Measurements from ENCODE around the gene MAN2B2.
"Not testable (repeated sequence)": the region's sequence is repeated elsewhere in the genome, so short reads cannot be mapped to it uniquely, and the experiment has no call there.

Gene MAN2B2

DNA sequence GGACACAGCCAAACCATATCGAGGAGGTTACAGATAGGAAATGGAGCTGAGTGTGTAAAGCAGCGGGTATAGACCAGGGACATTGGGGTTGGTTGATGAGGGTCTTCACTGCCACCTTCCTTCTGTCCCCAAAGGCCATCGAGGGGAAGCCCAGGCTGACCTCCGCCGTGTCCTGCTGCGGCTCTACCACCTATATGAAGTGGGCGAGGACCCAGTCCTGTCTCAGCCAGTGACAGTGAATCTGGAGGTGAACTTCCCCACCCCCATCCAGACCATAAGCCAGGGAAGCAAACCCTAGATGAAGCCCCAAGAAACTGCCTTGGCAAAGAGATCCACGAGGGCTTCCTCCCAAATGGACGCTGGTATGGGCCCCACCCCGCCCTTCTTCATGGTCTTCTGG lies 42.3 kb downstream of the MAN2B2 start:
- no peak for DNase-seq (ENCODE audit: low read depth in 2 of 2)

DNA sequence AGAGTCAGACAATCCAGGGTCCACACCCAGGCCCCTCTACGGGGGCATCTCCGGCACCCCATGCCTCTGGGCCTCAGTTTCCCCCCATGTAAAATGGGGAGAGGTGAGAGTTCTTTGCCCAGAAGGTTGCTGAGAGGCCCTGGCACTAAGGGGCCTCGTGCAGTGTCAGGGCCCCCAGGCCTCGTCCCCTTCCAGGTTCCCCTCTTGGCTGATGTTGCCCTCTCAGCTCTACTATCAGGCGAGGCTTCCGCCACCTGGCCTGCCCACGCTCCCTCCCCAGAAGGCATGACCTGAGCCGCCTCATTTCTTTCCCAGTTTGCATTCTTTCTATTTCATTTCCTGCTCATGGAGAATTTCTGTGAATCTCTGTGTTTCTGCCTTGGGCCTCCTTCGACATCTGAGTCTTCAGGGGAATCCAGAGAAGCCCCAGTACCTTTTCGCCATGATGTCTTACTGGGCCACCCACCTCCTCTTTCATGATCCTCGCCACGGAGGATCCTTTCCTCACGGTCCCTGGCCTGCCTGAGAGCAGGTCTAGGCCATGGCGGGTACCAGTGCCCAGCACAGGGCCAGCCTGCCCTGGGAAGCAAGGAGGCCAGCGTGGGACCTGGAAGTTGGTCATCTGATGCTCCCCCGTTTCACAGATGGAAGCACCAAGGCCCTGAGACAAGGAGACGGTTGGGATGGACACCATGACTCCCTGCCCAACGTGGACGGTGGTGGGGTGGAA lies 43.6 kb downstream of the MAN2B2 start:
- DNase-seq (ENCODE audit: low read depth in 2 of 2) = no peak

DNA sequence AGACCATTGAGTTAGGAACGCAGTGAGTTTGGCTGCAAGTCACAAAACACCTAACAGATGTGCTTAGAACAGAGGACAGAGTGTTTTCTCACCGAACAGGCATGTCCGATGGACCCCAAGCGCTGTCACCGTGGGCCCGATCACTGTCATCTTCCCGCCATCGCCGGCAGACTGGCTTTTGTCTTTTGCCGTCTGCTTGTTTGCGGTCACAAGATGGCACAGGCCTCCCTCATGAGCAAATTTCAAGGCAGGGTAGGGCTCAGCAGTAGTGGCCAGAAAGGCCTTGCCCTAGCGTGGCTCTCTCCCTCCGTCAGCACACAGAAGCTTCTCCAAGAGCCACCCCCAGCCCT lies 44.1 kb downstream of the MAN2B2 start:
- no peak for DNase-seq (ENCODE audit: low read depth in 2 of 2)

DNA sequence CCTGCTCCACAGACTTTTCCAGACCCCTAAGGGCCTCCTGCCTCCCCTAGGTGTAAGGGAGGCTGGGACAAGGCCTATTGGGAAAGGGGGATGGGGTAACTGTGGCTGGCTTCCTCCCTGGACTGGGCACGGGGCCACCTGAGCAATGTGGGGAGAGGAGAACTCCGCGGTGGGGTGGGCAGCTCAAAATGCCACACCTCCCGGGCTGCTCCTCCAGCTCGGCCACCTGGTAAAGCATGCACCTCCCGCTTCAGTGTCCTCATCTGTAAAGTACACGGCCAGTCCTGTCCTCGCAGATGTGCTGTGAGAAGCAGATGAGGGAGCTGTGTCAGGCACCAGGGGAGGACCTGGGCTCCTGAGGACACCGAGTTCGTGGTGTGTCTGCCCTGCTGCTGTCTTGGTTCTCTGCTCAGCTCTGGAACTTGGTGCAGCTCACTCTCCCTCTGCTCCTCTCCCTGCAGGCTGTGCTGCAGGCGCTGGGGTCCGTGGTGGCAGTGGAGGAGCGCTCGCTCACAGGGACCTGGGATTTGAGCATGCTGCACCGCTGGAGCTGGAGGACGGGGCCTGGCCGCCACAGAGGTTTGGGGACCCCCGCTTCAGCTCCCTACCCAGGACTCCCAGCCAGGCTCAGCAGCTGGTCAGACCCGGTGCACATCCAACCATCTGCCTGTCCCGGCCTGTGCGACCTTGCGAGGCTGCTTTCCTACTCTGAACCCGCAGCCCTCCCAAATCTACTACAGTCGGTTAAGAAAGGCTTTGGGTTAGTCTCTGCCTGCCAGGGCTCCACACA lies 44.7 kb downstream of the MAN2B2 start:
- no peak for DNase-seq (ENCODE audit: low read depth in 2 of 2)

DNA sequence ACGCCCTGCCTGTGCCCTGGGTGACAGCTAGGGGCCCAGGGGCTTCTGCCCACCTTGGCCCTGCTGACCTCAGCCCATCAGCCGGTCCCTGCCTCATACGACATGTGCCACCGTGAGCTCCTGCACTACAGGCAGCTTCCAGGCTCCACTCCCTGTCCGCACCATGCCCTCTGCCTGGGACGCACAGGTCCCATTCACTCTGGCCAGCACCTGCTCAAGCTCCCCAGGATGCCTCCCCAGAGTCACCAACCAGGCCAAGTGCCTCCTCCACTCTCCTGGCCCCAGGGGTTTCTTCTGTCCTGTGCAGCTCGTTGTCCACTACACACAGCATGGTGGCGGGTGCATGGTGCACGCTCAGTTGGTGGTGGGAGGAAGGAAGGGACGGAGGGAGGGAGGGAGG lies 45.3 kb downstream of the MAN2B2 start:
- no peak for DNase-seq (ENCODE audit: low read depth in 2 of 2)

DNA sequence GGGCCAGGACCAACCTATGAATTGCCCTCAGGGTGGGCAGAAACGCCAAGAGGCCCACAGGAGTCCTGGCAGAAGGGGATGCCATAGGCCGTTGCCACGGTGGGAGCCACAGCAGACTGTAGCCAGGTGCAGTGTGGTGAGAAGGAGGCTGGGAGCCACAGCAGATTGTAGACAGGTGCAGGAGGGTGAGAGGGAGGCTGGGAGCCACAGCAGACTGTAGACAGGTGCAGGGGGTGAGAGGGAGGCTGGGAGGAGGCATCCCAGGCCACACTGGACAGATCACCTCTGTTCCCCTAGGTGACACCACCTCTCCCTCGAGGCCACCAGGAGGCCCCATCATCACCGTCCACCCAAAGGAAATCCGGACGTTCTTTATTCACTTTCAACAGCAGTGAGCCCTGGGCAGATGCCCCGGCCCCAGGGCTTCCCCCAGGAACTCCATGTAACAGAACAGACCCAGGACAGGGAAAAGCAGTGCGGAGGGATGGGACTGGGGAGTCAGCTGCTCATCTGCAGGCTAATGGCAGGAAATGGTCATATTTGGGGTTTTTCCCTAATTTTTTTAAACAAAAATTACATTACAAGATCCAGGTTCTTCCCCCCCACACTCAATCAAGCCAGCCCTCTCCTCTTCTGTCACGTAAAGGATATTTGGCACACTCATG lies 46.0 kb downstream of the MAN2B2 start:
- DNase-seq (ENCODE audit: low read depth in 2 of 2) = no peak

DNA sequence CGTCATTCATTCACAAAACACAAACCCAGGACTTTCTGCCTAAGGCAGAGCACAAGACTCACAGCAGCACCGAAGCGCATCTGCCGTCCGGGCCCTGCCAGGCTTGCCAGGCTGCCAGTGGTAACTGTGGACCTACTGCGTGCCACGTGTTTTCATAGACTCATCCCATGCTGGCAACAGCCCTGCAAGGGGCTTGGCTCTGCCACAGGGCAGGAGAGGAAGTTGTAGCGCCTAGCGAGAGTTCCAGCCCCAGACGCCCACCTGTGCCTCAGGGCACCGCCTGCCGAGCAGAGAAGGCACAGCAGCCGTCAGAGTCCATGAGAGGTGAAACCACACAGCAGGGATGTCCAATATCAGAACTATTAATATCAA lies 46.6 kb downstream of the MAN2B2 start:
- DNase-seq (ENCODE audit: low read depth in 2 of 2) = no peak

DNA sequence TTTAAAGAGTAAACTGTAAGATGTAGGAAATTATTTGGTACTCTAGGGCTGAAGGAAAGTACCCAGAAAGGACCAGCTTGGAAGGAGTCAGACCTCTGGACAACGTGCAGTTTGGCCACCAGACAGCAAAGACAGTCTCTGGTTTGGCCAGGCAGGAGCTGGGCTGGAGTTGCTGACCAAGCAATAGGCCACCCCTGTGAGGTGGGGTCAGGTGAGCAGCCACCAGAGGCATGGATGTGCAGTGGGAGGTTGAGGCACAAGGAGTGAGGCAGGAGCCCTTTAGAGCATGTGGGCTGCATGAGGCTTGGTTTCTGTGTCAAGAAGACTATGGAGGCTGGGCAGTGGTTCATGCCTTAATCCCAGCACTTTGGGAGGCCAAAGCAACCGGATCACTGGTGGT lies 47.8 kb downstream of the MAN2B2 start:
- DNase-seq (ENCODE audit: low read depth in 2 of 2) = no peak

DNA sequence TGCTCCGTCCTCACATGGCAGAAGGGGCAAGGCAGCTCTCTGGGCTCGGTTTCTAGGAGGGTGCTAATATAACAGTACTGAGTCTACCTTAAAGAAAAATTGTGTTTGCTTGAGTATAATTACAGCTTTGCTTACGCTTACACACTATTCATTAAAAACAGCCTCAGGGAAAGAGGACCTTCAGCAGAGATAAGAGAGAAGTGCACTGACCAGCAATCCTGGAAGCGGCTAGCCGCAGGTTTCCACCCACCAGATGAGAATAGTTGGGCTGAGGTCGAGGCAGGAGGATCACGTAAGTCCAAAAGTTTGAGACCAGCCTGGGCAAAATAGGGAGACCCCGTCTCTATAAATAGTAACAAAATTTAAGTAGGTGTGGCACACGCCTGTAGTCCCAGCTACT lies 50.3 kb downstream of the MAN2B2 start:
- DNase-seq (ENCODE audit: low read depth in 2 of 2) = no peak

DNA sequence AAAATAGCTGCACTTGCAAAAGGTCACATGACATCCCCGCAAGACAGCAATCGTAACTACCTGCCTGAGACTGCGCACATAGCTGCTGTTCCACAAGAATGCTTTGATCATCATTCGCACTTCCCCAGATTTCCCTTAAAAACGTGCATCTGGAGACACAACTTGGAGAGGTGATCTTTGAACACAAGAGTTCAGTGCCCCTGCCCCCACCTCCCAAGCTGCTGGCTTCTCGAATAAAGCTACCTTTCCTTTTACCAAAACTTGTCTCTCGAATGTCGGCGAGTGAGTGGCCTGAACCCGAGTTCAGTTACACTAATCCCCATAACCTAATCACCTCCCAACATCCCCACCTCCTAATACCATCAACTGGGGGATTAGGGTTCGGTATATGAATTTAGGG lies 51.1 kb downstream of the MAN2B2 start:
- DNase-seq (ENCODE audit: low read depth in 2 of 2) = no peak

DNA sequence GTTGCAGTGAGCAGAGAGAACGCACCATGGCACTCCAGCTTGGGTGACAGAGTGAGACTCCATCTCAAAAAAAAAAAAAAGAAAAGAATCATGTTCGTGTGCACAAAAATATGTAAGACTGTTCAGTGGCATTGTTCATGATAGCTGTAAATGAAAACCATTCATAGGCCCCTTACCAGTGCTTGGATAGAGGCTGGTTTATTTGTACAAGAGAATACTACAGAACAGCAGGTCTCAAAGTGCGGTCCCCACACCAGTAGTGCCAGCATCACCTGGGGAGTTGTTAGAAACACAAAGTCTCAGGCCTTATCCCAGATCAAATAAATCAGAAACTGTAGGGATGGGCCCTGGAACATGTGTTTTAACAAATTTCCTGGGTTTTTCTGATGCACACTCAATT lies 52.8 kb downstream of the MAN2B2 start:
- no peak for DNase-seq (ENCODE audit: low read depth in 2 of 2)

DNA sequence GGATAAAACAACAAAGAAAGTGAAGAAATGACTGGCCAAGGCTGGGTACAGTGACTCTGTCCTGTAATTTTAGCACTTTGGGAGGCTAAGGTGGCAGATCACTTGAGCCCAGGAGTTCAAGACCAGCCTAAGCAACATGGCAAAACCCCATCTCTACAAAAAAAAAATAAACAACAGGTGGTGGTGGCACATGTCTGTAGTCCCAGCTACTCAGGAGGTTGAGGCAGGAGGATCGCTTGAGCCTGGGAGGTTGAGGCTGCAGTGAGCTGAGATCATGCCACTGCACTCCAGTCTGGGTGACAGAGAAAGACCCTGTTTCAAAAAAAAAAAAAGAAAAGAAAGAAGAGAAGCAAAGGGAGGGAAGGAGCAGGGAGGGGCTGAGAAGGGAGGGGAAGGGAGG lies 53.5 kb downstream of the MAN2B2 start:
- DNase-seq (ENCODE audit: low read depth in 2 of 2) = not testable (repeated sequence)

DNA sequence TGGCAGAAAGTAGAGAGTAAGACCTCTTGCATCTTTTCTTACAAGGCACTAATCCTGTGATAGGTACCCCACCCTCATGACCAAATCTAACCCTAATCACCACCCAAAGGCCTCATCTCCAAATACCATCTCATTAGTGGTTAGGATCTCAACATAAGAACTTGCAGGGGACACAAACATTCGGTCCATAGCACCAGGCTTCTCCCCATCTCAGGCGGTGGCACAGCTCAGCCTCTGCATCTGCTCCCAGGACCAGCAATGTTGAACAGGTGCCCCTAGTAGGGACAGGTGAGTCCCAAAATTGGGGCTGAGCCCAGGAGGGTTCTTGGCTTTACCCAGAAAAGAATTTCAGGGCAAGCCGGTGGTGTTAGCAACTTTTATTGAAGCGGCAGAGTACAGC lies 57.1 kb downstream of the MAN2B2 start:
- DNase-seq (ENCODE audit: low read depth in 2 of 2) = no peak

DNA sequence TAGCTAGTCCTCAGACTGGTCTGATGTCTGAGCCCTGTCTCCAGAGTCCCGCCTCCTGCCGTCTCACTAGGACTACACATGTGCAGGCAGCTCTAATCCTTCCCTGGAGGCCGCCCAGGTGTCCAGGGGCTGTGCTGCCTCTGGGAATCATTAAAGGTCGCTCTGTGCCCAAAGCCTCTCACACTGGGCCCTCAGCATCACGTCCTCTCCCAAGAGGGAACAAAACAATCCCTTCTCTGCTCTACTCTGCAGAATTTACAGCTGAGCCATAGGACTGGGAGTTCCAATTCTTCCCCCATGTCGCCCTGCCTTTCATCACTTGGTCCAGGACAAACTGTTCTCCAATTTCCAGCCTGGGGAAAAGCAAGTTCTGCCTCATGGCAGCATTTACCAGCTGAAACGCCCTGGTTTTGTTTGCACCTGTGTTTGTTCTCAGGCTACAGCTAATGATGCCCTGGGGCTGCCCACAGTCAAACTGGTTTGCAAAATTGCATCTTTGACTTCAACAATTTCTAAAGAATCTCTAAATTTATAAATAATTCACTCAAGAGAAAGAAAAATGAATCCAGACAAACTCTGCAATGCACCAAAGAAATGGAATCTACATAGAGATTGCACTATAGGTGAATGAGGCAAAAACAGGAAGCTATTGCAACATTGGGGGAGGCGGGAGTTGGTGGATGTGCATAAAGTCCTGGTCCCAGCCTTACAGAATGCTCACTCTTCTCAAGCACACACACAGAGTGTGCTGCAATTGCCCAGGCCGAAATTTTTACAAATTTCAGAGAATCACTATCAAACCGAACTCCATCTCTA lies 58.3 kb downstream of the MAN2B2 start:
- no peak for DNase-seq (ENCODE audit: low read depth in 2 of 2)

DNA sequence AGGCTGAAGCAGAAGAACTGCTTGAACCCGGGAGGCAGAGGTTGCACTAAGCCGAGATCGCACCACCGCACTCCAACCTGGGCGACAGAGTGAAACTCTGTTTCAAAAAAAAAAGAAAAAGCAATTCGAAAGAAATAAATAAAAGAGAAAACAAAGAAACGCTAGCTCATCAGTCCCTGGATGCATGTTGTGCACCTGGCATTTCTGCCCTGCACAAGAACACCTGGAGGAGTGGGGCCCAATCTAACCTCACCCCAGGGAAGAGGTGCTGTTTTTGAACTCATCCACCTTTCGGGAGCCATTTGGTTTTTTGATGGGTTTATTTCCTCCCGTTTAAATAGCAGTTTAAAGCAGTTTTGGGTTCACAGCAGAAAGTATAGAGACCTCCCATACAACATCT lies 59.8 kb downstream of the MAN2B2 start:
- DNase-seq (ENCODE audit: low read depth in 2 of 2) = no peak

DNA sequence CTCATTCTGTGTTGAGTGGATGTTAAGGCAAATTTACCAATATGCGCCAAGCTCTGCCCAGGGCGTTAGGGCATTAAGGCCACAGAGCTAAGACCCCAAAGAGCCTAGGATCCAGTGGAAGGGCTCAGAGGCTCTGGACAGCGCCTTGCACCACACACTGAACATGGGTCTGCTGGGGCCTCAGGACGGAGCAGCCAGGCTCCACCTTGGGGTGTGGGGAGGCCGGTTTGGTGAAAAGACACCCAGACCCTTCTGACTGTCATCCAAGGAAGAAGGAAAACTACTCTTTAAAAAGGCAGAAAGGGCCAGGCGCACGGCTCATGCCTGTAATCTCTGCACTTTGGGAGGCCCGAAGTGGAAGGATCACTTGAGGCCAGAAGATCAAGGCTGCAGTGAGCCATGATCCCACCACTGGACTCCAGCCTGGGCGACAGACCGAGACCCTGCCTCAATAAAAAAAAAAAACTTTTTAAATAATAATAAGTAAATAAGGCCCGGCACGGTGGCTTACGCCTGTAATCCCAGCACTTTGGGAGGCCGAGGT lies 64.2 kb downstream of the MAN2B2 start:
- DNase-seq (ENCODE audit: low read depth in 2 of 2) = no peak

DNA sequence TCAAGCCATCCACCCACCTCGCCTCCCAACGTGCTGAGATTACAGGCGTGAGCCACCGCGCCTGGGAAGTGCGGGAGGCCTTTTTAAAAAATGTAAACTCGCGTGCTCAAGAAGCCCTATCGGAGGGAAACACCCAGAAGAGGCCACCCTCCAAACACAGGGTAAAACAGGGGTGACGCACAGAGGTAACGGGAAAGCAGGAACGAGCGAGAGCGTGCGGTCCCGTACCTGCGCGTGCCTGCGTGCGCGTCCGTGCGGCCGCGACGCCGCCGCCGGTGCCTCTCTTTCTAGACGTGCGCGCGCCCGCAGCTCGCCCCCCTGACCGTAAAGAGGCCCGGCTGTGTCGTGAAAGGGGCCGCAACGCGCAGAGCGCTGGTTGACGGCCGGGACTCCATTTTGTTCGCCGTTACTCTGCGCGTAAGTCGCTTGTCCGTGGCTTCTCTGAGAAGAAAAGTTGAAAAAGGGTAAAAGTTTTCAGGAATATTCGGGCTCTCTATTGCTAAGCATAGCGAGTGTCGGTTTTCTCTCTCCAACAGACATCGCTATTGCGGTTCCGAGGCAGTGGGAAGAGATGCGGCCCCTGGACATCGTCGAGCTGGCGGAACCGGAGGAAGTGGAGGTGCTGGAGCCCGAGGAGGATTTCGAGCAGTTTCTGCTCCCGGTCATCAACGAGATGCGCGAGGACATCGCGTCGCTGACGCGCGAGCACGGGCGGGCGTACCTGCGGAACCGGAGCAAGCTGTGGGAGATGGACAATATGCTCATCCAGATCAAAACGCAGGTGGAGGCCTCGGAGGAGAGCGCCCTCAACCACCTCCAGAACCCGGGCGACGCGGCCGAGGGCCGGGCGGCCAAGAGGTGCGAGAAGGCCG lies 65.5 kb downstream of the MAN2B2 start, which contains the start of gene MRFAP1:
MRFAP1 (plus strand) TSS at position 394 of the 872 bp plus-strand sequence; CDS start at position 572, 178 bp downstream.
- DNase-seq (ENCODE audit: low read depth in 2 of 2) = peak; percentile 89 to 92

DNA sequence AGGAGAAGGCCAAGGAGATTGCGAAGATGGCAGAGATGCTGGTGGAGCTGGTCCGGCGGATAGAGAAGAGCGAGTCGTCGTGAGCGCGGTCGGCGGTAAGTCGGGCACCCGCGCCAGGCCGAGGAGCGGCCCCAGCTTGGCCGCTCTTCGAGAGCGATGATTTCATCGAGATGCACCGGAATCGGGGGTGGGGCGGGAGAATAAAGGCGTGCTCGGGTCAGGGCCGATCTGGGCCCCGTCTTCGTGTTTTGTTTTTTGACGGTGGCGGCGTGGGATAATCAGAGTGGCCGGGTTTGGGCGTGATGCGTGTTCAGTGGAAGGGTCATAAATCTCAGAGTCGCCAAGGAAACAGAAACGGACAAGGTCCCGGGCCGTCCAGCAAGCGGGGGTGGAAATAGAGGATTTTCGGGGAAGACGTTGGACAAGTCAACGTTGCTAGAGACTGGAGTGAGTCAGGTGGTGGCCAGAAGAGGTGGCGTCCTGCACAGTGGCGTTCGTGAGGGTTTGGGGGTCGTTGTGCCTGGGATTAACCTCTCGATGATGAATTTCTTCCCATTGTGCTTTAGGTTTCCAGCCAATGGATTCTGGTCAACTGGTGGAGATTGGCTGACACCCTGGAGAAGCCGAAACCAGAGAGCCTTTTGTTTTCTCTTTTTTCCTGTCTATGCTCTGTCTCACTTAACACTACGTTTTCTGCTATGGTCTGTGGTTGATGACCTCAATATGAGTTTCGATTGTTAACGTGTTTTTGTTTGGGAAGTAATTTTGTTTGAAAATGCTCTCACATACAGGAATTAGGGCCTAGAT lies 66.4 kb downstream of the MAN2B2 start:
- peak in 1 of 2 donors; percentile 20 for DNase-seq (ENCODE audit: low read depth in 2 of 2)

DNA sequence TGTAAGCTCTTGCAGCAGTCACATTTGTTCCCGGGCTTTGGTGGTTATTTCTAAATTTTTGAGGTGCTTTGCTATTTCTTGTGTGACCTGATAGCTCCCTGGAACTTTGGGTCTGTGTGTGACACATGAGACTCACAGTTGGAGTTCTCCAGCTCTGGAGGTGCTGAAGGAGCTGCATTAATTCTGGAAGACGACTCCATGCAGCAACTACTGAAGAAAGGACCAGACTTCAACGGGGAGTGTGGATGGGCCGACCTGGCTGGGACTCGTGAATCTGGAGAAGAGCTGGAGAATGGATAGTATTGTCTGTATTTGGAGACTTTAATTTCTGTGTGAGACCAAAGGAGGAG lies 67.0 kb downstream of the MAN2B2 start:
- DNase-seq (ENCODE audit: low read depth in 2 of 2) = no peak
